ENCODE measurements around the gene TMSB15A.
A peak's percentile ranks its signal among the peaks of the same experiment; 100 is the strongest.
"Not testable (repeated sequence)": the region's sequence is repeated elsewhere in the genome, so short reads cannot be mapped to it uniquely, and the experiment has no call there.

TMSB15A gene

DNA sequence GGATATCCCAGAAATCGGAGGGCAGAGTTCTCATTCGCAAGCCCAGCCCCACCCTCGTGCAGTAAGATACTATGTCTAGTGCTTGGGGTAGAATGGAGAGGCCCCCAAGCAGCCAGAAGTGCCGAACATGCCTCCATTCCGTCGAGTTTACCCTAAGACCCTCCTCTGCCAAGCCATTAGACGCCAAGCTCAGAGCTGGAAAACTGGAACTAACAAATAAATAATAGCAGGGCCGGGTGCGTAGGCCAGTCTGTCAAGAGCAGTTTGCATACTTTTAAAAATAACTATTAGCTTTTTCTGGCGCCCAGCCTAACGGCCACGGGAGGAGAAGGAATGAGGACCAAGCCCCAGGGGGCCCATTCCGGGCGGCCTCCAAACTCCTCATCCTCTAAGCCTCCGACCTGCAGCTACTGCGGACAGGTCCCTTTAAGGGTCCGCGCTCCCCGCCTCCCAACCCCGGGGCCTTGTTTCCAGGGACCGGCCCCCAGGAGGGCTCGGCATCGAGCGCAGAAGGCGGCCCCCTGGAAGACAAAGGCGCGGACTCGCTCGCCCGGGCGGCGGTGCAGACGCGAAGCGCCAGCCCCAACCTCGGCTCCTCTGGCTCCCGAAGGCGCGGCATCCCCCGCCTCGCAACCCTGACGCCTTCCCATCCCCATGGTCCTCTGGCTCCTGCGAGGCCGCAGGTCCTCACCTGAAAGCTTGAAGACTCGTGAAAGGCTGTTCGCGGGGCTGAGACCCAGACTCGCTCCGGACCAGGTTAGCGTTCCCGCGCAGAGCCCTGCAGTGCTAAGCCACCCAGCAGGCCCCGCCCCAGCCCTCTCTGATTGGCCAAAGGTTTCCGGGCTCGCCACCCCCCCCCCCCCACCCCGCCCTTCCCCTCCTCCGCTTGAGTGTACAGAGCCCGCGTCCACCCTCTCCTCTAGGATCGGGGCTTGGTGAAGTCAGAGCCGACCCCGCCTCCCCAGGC, at the start of gene TMSB15A:
TSS of gene TMSB15A (minus strand) at position 765 of the 967 bp plus-strand sequence.
- DNase-seq: peak; percentile 45

DNA sequence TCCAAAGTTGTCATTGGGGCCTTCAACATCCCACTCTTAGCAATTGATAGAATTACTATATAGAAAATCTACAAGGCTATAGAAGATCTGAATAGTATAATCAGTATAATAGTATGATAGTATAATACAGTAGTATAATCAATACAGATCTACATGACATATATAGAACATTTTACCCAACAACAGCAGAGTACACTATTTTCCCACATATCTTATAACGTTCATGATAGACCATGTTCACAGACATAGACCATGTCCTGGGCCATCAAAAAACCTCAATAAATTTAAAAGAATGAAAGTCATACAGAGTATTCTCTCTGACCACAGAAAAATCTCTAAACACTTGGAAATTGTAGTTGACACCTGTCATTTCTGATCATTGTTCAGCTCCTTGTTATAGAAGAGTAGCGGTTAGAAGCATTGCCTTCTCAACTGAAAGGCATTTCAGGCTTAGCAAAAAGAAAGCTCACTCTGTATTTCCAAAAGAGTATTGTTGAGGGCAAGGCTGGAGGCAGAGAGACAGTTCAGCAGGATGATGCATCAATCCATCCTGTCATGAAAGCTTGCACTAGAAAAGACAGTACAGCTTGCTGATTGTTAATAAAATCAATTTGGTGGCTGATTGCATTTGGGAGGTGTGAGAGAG, 44.0 kb upstream of the TMSB15A start:
- no peak for DNase-seq

- no peak for DNase-seq
These were observed 42.1 kb upstream of the TMSB15A start for GRCh38 chrX:102558607-102559006.

GRCh38 chrX:102548231-102548630, 31.7 kb upstream of the TMSB15A start:
- DNase-seq: no peak

GRCh38 chrX:102546828-102547493, 30.4 kb upstream of the TMSB15A start:
- no peak for DNase-seq

- not testable (repeated sequence) for DNase-seq
These were observed 29.6 kb upstream of the TMSB15A start for GRCh38 chrX:102546175-102546574.

- DNase-seq: no peak
These were observed 19.4 kb upstream of the TMSB15A start for GRCh38 chrX:102535958-102536357.

DNA sequence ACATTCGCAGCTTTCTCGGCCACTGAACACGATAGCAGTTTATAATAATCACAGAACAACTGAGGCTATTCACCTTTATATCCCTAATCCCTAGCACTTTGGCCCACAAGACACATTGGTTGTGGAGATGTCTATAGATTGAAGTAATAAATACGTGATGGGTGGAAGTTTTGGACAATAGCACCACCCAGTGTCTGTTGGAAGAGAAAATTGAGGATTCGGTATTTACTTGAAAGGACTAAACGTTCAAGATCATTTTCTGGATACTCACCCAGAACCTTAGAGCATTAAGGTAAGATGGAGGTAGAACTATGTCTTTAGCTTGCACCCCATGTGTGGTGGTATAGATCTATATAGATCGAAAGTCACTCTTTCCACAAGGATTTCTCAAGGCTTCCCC, 787 bp upstream of the TMSB15A start:
- no peak for DNase-seq

- no peak for DNase-seq
These were observed 2.0 kb downstream of the TMSB15A start for GRCh38 chrX:102514536-102514935.

GRCh38 chrX:102498732-102499131, 17.8 kb downstream of the TMSB15A start:
- DNase-seq: no peak

DNA sequence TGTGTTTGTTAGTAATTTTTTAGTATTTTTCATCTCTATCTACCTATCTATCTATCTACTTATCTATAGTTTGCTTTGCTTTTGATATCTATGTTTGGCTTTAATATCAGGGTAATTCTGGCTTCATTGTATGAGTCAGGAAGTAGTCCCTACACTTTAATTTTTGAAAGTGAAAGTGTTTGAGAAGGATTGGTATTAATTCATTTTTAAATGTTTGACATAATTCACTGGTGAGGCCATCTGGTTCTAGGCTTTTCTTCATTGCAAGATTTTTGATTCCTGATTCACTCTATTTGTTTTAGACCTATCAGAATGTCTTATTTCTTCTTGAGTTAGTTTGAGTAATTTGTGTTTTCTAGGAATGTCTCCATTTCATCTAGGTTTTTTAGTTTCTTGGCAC, 24.8 kb downstream of the TMSB15A start:
- no peak for DNase-seq

GRCh38 chrX:102478765-102479164, 37.8 kb downstream of the TMSB15A start:
- not testable (repeated sequence) for DNase-seq

DNA sequence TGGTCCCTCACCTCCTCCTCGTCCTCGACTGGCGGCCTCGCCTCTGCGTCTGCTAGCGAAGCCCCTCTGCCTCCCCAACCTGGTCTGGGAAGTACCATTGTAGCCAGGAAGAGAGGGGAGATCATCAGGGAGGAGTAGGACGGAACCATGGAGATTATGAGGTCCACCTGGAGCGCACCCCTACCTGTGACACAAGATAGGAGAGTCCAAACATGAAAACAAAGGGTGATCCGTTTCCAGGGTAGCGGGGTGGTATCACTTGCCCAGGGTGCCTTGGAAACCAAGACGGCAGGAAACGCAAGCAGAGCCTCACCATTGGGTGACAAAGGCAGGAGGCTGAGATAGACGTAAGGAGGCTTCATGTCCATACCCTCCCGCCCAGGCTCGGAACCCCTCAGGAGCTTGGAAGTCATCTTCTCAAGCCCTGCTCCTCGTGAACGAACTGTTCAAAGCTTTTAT, 44.7 kb downstream of the TMSB15A start, which contains the start of gene TCP11X2:
TSS of gene TCP11X2 (minus strand) at position 51 of the 459 bp plus-strand sequence.
- not testable (repeated sequence) for DNase-seq

DNA sequence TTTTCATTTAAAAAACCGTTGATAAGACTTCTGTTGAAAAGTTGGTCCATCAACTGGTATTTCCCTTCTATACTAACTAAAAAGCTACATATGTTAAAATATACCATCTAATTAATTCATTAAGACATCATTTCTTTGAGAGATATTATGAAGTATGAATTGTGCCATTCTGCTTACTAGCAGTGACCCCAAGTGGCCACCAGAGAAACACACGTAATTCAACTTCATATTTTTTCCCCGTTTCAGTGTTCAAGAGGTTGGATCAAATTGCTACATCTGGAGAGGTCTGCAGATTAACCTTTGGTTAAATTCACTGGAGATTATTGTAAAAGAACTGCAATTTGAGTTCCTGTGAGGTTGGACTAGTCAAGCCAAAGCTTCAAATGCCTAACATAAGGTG, 46.3 kb downstream of the TMSB15A start:
- not testable (repeated sequence) for DNase-seq
